NCI-H345 treated with DMSO at 0.1 percent for 48 hours (cell line): ENCODE measurements around the gene CHN1.

Experiments
- DNase-seq: peaks from one replicate; lab custom pipeline; 2025; ENCODE audit not compliant: unreplicated experiment; lab: John Stamatoyannopoulos, UW

The CHN1 gene

DNA sequence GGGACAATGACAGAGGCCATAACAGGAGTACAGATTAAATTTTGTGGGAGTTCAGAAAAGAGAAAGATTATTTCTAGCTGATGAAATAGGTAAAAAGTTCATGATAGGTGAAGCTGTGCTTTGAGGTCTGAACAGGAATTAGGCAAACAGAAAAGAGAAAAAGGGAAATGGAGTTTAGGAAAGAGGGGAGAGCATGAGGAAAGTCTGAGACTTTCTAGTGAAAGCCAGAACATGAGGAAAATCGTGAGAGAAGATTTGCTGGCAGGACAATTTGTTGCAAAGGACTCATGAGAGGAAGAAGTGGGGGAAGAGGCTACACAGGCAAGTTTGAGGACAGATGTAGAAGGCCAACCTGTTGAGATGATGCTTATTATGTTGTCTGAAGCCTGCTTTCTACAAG lies 6.3 kb upstream of the CHN1 start:
- no peak for DNase-seq

- peak; percentile 96 for DNase-seq
Measured at GRCh38 chr2:175010848-175011254, 5.7 kb upstream of the CHN1 start.

- no peak for DNase-seq
Measured at GRCh38 chr2:175009917-175010621, 4.9 kb upstream of the CHN1 start.

DNA sequence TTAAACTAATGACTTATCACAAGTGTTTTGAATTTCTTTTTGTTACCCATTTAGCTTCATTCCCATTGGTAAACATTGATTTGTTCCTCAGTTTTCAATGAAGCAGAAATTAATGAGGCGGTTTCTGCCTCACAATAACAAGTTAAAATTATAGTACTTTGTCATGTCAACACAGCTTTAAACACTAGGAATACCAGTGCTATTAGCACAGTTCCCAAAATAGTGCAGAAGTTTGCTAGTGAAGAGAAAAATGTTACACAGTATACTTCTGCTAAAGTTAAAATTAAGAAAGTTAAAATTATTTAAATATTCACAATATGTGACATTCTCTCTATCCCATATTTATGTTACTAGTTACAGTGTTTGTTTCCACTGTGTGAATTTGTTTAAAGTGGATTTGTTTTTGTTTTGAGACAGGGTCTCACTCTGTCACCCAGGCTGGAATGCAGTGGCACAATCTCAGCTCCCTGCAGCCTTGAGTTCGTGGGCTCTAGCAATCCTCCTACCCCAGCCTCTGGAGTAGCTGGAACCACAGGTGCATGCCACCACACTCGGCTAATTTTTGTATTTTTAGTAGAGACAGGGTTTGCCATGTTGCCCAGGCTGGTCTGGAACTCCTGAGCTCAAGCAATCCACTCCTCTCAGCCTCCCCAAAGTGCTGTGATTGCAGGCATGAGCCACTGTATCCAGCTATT lies 3.8 kb upstream of the CHN1 start:
- DNase-seq, result no peak

DNA sequence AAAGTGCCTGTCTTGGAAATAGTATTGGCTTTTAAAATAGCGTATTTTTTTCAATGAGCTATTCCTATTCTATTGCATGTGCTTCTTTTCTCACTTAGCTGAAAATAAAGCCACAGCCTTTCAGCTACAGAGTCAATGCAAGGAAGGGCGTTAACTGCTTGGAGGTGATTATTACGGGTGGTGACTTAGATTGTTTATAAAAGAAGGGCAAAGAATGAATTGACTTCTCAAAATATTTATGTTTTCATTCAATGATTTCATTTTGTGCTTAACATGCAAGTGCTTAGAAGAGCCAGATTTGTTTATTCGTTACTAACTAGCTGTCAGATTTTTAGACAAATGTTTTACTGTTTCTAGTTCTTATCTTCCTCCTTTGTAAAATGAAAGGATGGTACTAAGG lies 2.8 kb upstream of the CHN1 start:
- no peak for DNase-seq

- DNase-seq, result no peak
Measured at GRCh38 chr2:175007510-175007909, 2.3 kb upstream of the CHN1 start.

- no peak for DNase-seq
Measured at GRCh38 chr2:175006281-175006680, 1.1 kb upstream of the CHN1 start.

GRCh38 chr2:175005733-175006264 lies 618 bp upstream of the CHN1 start:
- no peak for DNase-seq

- no peak for DNase-seq
Measured at GRCh38 chr2:175004730-175004979, 526 bp downstream of the CHN1 start.

DNA sequence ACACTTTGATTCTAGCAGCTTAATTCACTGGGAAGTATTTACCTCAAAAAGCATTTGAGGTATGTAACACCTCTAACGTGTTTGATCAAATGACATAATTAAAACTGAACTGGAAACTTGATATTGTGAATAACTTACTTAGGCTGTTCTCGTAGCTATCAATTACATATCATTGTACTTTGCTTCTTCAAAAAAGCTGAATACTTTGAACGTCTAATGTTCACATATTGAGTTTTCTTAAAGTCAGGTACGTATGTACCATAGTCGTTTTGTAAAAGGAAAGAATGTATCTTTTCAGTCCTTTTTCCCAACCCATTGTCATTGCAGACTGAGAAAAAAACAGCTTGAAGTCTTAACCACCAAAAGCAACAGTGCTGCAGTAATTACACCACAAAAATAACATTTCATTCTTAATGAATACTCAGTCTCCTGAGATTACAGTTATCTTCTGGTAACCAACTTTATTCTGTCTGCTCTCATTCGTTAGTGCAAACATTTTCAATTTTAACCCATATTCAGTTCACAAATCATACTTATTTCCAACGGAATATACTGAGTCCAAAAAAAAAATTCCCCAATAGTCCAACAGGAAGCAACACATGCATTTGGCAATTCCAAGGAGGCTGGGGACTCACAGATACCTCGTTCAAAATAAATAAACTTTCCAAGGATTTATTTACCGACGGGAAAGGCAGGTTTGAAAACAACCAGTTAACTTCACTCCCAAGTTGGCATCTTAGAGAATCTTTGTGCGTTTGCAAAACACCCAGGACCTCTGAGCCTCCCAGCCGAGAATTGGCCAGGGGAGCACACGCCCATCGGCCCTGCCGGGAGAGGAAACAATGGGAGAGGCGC lies 1.1 kb downstream of the CHN1 start:
- no peak for DNase-seq

GRCh38 chr2:175002547-175003274 lies 2.5 kb downstream of the CHN1 start:
- no peak for DNase-seq

GRCh38 chr2:175001566-175001965 lies 3.6 kb downstream of the CHN1 start:
- no peak for DNase-seq

DNA sequence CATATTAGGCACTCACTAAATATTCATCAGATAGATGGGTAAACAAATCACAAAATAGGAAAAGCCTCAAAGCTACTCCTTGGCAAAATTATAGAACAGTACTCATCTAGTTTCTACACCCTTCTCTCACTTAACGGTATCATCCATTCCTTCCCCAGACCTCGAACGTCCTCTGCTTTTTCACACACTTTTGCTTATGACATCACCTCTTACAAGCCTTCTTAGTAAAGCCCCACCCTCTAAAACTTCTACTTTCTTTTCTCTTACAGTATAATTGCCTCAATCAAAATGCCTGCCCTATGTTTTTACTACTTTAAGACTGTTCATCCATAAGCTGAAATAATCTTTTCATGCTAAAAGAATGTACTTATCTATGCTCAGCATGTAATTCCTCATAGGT lies 8.1 kb downstream of the CHN1 start:
- DNase-seq, result no peak

- no peak for DNase-seq
Measured at GRCh38 chr2:174996622-174997021, 8.6 kb downstream of the CHN1 start.

- DNase-seq, result no peak
Measured at GRCh38 chr2:174994381-174994780, 10.8 kb downstream of the CHN1 start.

DNA sequence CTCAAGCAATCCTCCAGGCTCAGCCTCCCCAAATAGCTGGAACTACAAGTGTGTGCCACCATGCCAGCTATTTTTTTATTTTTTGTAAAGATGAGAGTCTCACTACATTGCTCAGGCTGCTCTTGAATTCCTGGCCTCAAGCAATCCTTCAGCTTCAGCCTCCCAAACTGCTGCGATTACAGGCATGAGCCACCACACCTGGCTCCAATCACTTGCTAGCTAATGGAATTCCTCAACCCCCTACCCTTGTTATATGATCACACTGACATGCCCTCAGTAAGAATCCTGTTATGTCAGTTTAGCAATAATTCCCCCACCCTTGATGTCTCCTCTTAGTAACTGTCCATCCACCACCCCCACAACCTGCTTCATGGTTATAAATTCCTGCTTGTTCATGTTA lies 12.3 kb downstream of the CHN1 start:
- DNase-seq, result no peak

- no peak for DNase-seq
Measured at GRCh38 chr2:174985614-174986013, 19.6 kb downstream of the CHN1 start.

DNA sequence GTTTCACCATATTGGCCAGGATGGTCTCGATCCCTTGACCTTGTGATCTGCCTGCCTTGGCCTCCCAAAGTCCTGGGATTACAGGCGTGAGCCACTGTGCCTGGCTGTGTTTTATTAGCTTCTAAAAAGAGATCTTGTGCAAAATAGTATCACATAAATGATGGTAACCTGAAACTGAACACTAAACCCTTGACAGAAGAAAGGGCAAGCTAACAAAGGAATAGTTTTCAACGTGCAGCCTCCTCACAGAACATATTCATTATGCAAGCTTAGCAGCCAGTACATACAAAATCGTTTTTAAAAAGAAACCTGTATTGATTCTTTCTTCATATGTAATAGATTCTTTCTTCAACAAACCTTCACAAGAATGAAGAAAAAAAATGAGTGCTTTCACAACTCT lies 20.6 kb downstream of the CHN1 start:
- no peak for DNase-seq

- DNase-seq, result no peak
Measured at GRCh38 chr2:174981331-174981730, 23.9 kb downstream of the CHN1 start.

- no peak for DNase-seq
Measured at GRCh38 chr2:174979996-174980395, 25.2 kb downstream of the CHN1 start.

DNA sequence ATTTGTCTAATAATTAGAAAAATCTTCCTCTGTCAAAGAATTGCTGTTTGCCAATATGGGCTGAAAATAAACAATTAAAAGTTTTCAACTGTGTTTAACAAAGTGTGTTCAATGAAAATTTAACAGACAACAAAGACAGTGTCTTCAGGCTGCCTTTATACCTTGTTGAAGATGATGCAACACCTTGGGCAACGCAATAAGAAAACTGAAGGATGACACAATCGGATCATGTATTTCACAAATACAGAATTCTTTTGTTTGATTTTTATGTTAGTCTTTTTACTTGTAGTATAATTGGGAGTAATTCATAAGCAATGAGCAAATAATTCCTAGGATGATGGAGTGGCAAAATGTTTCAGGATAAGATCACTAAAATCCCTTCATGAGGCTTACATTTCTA lies 27.8 kb downstream of the CHN1 start:
- no peak for DNase-seq
